Stimulated activated CD8-positive, alpha-beta memory T cell treated with anti-CD3 and anti-CD28 coated beads, Interleukin-12 subunit alpha, Interleukin-12 subunit beta, amount 100 ng/mL, for 24 hours (primary cell): Measurements from ENCODE around the gene AOC2.
"Not testable (repeated sequence)": the region's sequence is repeated elsewhere in the genome, so short reads cannot be mapped to it uniquely, and the experiment has no call there.

Experiments used
- DNase-seq: peaks from one replicate; pipeline ENCODE4 v3.0.0-alpha.2; 2020; ENCODE audit errors: extremely low read depth

Gene AOC2

DNA sequence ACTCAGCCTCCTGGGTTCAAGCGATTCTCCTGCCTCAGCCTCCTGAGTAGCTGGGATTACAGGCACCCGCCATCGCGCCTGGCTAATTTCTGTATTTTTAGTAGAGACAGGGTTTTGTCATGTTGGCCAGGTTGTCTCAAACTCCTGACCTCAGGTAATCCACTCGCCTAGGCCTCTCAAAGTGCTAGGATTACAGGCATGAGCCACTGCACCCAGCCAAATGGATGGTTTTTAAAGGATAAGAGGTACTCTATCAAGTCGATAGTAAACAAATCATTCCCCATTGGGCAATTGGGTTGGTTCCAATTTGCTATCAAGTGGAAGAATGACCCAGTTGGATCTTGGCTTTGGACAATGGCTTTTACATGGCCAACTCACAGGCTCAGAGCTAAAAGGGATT is 37.3 kb downstream of the AOC2 start:
- DNase-seq = not testable (repeated sequence)

DNA sequence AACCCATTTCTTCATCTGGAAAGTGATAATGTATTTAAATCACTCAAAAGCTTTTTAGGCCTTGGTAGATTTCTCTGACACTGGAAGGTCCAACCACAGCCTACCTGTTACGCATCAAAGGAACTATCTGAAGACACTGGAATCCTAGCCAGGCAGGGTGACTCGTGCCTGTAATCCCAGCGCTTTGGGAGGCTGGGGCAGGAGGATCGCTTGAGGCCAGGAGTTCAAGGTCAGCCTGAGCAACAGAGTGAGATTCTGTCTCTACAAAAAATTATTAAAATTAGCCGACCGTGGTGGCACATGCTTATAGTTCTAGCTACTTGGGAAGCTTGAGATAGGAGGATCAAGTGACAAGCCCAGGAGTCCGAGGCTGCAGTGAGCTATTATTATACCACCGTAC is 37.8 kb downstream of the AOC2 start:
- no peak for DNase-seq

DNA sequence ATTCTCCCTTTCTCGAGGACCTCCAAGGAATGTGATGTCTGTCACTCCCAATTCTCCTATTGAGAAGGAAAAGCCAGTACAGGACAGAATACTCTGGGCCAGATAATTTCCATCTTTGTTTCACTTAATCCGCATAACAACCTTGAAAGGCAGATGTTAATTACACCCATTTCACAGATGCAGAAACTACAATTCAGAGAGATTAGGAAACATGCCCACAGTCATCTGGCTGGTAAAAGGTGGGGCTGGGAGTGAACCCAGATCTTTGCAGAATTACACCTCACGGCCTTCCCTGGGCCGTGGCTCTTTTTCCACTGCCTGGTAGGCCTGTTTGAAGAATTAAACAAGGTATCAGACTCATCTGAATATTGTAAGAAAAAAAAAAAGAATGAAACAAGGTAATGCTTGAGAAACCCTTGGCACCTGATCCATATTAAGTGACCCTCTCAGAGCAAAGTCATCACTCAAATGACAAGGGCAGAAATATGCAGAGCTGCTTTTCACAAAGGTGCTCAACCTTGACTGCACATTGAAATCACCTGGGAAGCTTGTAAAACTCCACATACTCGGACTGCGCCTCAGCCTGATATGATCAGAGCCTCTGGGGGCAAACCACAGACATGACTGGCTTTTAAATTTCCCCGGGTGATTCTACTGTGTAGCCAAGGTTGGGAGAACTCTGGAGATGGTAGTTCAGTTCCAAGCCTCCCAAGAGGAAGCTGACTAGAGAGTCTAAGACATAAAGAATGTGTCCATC is 39.6 kb downstream of the AOC2 start:
- no peak for DNase-seq

DNA sequence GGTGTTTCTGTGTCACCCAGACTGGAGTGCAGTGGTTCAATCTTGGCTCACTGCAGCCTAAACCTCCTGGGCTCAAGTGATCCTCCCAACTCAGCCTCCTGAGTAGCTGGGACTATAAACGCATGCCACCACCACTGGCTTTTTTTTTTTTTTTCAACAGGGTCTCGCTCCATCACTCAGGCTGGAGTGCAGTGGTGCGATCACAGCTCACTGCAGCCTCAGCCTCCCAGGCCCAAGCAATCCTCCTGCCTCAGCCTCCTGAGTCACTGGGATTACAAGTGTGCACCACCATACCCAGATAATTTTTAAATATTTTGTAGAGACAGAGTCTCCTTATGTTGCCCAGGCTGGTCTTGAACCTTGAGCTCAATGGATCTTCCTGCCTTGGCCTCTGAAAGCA is 41.4 kb downstream of the AOC2 start:
- not testable (repeated sequence) for DNase-seq

DNA sequence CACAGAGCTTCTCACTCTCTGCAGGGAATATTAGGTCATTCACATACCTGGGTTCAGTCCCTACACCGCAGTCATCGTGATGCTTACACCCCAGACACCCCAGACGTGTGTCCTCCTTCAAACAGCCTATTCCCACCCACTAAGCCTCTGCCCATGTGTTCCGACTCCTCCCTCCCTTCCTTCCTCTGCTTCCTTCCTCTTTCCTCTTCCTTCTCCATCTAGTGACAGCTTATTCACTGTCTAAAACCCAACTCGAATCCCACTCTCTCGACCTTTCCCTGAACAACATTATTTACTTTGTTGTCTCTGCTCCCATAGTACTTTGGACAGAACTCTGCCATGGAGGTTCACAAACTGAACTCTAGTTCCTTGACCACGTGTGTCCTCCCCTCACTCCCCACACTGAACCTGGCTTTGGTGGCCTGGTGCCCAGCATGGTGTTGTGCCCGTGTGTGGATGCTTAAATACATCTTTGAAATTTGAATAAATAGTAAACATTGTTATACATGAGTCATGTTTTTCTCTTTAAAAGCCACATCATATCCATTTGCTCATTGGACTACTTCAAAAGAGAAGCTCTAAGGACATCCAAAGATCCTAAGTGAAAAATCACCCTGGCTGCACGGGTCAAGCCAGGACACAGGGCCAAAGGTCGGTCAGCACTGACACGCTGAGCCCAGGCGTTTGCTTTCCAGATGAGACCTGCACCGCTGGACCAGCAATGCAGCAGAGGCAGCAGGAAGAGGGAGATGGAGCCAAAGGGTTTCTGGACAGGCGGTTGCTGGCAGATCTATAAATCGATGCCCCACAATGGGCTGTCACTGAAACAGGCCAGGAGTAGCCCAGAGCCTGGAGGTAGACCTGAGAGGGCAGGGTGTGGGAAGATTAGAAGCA is 42.1 kb downstream of the AOC2 start:
- DNase-seq = no peak

DNA sequence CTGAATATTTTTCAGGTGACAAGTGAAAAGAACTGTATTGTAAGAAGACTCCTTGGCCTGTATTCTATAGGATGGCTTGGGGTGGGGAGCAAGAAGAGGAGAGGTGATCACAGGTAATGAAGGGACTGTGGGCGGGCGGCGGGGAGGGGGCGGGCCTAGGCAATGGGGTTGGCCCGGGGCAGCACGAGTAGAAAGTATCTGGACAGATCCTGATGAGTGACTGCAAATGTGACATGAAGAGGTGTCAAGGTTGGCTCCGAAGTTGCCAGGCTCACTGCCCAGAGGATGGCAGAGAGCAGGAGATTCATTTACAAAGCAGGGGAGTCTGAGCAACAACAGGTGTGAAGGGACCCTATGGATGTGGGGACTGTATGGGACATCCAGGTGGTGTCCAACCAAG is 45.4 kb downstream of the AOC2 start:
- DNase-seq = no peak

DNA sequence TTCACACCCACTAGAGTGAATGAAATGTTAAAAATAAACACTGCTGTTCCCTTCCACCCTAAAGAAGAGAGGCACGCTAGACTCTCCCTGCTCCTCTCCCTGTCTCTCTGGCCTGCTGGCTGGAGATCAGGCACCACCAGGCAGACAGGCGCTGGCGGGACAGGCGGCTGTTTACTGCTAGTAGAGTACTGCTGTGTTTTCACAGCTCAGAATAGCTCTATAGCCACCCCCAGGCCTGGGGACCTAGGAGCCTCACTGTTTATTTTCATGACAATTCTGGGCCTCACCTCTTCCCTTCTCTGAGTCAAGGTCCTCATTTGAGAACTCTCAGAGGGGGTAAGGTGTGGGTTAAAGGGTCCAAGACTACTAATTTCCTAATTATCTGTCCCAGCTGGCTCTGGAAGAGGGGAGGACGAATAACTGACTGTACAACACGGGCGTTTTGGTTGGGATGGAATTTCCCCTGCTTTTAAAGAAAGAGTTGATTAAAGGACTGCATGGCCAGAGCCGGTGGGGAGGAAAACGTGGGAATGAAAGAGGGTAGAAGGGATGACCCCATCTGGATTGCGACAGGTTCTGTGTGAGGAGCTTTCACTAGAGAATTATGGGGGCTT is 47.3 kb downstream of the AOC2 start:
- no peak for DNase-seq

DNA sequence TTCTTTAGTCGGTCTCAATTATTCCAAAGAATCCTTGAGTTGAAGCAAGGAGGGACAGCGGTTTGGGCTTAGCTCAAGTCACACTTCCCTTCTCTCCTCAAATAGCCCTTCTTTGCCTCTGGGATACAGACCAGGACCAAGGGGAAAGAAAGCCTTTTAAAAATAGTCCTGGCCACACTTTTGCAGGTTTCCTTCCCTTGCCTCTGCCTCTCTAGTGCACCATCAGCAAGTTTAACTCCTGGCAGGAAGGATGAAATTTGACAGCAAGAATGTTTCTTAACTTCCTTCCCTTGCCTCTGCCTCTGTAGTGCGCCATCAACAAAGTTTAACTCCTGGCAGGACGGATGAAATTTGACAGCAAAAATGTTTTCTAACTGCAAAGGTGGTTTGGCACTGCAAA is 49.0 kb downstream of the AOC2 start:
- no peak for DNase-seq

DNA sequence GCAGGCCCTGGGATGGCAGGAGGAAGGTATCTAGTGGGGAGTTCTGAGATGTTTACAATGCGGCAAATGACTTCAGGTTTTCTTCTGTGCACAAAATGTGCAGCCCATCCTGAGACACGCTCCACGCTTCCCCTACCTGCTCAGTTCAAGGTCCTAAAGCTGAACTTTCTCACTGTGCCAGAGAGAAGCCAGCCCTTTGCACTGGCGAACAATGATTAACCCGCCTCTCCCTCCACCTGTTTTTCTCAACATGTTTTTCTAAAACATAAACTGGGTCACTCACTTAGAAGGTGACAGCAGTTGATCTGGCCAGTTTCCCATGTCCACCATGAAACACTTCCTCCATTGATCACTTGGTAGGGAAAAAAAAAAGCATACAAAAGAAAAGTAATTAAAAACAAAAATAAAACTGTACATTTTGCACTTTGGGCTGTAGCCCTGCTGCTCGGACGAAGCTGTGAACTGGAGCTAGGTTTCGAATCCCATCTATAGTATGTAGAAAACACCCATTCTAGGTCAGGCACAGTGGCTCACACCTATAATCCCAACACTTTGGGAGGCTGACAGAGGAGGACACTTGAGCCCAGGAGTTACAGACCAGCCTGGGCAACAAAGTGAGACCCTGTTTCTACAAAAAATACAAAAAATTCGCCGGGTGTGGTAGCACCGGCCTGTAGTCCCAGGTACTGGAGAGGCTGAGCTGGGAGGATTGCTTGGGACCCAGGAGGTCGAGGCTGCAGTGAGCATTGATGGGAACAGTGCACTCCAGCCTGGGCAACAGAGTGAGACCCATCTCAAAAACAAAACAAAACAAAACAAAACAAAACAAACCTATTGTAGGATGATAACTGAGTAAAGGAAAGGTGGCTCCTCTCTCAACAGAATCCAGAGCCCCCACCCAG is 50.2 kb downstream of the AOC2 start:
- DNase-seq = no peak

DNA sequence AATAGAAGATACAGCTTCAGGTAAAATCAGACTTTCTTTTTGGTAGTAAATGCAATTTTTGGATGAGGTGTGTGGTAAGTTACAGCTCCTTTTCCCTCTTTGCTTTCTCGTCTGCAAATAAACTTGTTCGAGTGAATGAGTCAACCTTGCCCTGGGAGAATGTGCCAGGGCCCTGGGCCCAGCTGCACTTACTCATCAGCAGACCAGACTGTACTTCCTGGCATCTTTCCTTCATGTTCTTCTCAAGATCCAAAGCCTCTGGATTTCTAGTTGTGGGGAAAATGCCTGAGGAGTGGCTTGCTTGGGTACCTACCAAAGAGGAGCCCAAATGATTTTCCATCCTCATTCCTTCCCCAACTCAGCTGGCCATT is 50.8 kb downstream of the AOC2 start:
- no peak for DNase-seq

DNA sequence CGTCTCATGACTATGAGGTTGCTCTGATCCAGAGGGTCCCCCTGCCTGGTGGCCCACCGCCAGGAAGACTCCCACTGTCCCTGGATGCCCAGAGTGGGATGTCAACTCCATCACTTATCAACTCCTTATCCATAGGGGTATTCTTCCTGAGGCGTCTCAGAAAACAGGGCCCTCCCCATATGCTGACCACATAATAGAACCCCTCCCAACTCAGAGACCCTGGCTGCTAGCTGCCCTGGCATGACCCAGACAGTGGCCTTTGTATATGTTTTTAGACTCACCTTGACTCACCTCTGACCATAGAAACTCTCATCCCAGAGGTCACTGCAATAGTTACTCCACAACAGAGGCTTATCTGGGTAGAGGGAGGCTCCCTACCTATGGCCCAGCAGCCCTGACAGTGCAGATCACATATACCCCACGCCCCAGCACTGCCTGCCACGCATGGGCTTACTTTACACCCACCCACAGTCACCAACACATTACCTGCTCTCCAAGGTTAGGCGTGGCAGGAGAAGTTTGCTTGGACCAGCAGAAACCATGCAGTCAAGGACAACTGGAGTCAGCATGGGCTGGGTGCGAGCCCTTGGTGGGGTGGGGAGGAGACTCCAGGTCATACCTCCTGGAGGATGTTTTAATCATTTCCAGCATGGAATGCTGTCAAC is 53.9 kb downstream of the AOC2 start:
- no peak for DNase-seq

DNA sequence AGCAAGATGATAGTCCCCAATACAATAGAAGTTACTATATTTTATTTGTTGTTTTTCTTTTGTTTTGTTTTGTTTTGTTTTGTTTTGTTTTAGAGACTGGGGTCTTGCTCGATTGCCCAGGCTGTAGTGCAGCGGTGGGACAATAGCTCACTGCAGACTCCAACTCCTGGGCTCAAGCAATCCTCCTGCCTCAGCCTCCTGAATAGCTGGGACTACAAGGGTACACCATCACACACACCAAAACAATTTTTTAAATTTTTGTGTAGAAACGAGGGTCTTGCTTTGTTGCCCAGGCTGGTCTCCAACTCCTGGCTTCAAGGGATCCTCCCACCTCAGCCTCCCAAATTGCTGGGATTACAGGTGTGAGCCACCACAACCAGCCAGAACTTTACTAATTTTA is 55.6 kb downstream of the AOC2 start:
- not testable (repeated sequence) for DNase-seq
